Heart left ventricle (tissue), 13 donors: ENCODE measurements around the gene RDX.

ENCODE experiments used
- CTCF ChIP-seq, 12 donors: fragments of 200-600 bp; sonication (generic) in 4 of 12; IDR thresholded peaks; one replicate each; pipeline versions ENCODE4 v1.5.0 to v1.8.0; 2018 to 2022; ENCODE audit warnings: antibody characterized with exemption in 12 of 12, mild to moderate bottlenecking in 5 of 12
- POLR2A ChIP-seq, 2 donors: fragments of 450-650 bp; IDR thresholded peaks; one replicate each; pipeline ENCODE4 v1.6.1; 2017; ENCODE audit warnings: antibody characterized with exemption in 2 of 2, mild to moderate bottlenecking in 2 of 2, moderate library complexity in 2 of 2
- donor health status: ischemic (EF 13 %, LVEDD 7.1; RV severe dilation, severe dysfunction).
- donor health status: DM: no; HTN: yes; CAD: no.
- donor health status: DM: no; HTN: no; CAD: no.
- donor health status: ischemic (EF 25% LVEDD 6.9; RV normal size, moderate dysfunction).
- donor health status: ischemic (EF 25% LVEDD 5.7; RV mildly dilated, moderate dysfunction).
- donor health status: ischemic (EF 35%, LVEDD 5.7; RV mildly dilated, moderate dysfunction).
- donor health status: nonischemic (EF 11% LVEDD 7.7; RV severe dilation, severe dysfunction).
- donor health status: DM: yes; HTN: yes; CAD: no.
- donor health status: PGD.
- donor health status: ischemic (EF 29% LVEDD 5.4; RV normal size, mild dysfunction).
- donor health status: nonischemic (EF 23%, LVEDD 6.1; RV moderate dilation, normal function).

DNA sequence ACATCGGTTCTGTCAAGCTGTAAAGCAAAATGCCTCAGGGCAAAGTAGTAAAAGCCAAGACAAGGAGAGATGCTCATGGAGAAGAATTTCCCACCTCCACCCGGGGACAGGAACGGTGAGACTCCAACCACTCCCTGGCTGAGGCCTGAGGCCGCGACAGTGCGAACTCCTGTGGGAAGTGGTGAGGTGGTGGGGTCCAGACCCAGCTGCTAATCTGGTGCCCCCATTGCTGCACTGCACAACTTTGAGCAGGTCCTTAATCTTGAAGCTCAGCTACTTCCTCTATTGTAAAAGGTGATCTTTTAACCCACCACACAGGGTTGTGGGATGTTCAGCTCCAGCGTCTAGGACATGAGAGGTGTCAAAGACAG lies 119.3 kb downstream of the RDX start:
- no peak for TF ChIP-seq CTCF (IDR thresholded peaks at IDR 0.05)
- no peak for TF ChIP-seq POLR2A (IDR thresholded peaks at IDR 0.05)
